Measurements from ENCODE around the gene CNDP2.
A peak's percentile ranks its signal among the peaks of the same experiment; 100 is the strongest.

Gene CNDP2

DNA sequence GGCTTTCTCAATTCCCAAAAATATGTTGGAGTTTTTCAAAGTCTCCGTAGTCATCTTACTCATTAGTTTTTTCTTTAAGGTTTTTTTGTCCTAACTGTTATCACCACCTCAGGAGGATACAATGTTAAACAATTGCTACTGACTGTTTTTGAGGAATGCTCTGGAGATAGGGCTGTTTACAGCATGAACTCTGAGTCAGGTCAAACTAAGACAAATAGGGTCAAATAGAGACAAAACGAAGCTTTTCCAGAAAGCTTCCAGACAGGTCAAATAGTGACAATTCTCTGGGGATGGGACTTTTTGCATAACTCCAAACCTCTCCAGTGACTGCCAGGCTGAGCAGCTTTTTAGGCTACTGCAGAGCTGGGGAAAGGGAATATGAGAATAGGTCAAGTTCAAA is 23.9 kb upstream of the CNDP2 start:
- no peak for DNase-seq (ENCODE audit: low read depth in 2 of 2)

DNA sequence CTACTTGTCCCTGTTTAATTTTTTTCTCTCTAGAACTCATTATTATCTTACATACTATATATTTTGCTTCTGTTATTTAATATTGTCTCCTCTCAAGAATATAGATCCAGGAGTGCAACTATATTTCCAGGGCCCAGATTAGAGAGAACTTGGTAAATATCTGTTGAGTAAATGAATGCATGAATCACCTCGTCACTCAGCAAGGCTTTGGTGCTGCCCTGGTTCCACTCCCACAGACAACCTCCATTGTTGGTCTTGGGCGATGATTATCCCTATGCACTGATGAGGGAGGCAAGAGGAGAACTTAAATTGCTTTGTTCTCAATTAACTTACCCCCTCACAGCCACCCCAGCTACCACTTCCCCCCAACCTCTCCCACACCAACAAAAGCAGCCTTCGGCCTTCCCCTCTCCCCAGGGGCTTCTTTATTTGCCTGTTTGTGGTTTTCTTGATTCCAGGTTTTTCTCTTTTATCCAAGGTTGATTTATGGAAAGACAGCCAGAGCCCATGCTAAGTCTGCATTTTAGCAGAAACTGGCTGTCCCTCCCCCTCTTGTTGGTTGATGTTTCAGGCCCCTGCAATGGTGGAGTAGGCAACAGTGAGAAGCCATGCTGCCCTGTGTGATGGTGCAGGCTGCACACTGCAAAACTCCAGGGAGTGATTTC is 22.1 kb upstream of the CNDP2 start:
- no peak for DNase-seq (ENCODE audit: low read depth in 2 of 2)

DNA sequence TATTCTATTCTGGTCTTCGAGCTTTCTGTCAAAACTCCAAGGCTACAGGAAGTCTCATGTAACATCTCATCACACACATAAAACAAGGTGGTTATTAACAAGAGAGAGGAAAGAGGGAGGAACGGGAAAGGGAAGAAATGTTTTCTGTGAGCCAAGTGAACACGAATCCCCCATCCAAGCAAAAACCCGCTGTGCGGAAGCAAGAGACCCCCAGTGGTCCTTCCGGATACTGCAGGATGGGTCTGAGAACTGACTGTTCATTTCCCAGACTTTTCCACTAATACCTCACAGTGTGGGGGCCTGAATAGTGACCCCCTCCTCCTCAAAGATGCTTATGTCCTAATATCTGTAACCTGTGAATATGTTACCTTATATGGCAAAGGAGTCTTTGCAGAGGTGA is 20.0 kb upstream of the CNDP2 start:
- DNase-seq (ENCODE audit: low read depth in 2 of 2) = no peak

DNA sequence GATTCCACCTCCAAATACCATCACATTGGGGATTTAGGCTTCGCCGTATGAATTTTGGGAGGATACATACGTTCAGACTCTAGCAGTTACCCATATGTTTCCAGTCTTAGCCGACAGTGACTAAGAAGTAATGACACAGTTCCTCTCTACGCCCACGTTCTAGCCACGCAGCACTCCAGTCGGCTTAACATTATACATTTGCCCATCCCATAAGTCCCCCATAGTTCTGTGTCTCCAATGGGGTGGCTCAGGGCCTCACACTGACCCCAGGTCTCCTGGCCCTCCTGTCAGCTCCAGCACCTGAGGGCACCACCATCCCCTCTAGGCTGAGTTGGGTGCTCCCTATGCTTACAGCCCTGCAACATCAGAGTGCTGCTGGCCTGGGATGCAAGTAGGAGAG is 18.4 kb upstream of the CNDP2 start:
- no peak for DNase-seq (ENCODE audit: low read depth in 2 of 2)

DNA sequence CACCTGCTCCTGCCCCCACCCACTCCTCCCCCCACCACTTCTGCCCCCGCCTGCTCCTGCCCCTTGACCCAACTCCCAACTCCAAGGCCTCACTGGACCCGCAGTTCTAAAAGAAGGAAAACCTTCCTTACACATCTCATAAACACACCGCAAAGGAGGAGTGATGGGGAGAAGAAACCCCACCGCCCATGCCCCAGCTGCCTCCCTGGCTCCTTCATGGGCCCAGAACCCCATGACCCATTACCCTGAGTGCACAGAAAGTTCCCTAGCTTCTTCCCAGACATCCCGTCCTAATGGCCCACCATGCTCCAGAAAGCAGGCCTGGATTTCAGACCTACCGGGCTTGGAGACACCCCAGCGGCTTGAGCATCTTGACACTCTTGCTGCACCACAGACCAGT is 17.8 kb upstream of the CNDP2 start:
- no peak for DNase-seq (ENCODE audit: low read depth in 2 of 2)

DNA sequence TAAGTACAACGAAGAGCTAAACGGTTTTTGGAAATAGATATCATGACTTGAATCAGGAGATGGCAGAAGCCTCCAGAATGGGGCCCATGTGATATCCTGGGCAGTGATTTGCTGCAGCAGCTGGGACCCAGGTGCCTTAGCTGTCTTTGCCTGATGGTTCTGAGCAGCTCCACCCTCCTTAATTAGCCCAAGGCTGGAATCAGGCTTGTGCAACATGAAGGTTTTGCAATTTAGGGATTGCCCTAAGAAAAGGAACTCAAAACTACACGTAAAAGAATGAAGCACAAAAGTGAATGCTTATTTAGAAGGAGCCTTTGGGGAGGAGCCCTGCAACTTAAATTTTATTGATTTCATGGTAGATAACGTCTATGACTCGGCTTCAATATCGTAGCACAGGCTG is 17.3 kb upstream of the CNDP2 start:
- DNase-seq (ENCODE audit: low read depth in 2 of 2) = no peak

DNA sequence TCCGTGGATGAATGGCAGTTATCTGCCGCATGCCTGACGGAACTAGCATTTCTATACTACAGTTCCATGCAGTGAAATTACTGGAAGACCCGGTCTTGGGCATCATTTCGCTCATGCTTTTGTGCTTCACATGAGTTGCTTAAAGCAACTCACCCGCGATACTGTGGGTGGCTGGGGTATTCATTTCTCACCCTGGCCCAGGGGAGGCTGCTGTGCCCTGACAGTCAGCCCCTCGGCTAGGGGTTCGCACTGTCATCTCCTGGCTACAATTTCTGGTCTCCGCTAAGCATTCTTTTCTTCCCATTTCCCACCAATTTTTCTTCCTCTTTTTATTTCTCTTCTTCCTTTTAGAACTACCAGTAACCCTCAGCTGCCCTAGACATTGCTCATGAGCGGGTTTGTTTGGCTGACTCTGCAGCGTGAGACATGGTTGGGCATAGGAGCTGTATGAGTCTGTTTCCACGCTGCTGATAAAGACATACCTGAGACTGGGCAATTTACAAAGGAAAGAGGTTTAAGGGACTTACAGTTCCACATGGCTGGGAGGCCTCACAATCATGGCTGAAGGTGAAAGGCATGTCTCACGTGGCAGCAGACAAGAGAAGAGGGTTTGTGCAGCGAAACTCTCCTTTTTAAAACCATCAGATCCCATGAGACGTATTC is 16.5 kb upstream of the CNDP2 start:
- DNase-seq (ENCODE audit: low read depth in 2 of 2) = no peak

DNA sequence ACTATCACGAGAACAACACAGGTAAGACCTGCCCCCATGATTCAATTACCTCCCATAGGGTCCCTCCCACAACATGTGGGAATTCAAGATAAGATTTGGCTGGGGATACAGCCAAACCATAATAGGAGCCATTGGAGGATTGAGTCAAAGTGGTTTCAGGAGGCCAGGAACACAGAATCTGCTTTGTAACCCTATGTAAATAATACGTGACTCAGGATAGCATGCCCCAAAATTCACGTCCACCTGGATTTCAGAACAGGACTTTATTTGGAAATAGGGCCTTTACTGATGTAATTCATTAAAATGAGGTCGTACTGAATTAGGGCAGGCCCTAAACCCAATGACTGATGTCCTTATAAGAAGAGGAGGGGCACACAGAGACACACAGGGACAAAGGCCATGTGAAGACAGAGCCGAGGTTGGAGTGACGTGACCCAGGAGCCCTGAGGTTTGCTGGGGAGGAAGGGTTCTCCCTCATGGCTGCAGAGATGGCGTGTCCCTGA is 16.0 kb upstream of the CNDP2 start:
- DNase-seq (ENCODE audit: low read depth in 2 of 2) = no peak

DNA sequence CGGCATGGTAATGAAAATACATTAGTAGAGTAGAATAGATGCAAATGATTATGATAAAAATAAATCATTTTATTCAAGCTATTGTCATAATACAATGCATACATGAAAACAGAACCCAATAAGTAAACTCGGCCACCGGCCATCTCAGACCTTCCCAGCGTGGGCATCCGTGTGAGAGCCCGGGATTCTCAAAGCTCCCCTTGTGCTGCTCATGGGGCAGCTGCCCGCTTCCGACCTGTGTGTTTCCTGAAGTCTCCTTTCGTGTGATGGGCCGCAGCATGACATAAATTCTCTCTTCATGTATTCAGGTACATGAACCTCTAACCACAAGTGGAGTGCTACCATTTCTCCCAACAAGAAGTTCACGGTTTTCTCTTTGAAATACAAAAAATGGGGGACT is 13.5 kb upstream of the CNDP2 start:
- no peak for DNase-seq (ENCODE audit: low read depth in 2 of 2)

DNA sequence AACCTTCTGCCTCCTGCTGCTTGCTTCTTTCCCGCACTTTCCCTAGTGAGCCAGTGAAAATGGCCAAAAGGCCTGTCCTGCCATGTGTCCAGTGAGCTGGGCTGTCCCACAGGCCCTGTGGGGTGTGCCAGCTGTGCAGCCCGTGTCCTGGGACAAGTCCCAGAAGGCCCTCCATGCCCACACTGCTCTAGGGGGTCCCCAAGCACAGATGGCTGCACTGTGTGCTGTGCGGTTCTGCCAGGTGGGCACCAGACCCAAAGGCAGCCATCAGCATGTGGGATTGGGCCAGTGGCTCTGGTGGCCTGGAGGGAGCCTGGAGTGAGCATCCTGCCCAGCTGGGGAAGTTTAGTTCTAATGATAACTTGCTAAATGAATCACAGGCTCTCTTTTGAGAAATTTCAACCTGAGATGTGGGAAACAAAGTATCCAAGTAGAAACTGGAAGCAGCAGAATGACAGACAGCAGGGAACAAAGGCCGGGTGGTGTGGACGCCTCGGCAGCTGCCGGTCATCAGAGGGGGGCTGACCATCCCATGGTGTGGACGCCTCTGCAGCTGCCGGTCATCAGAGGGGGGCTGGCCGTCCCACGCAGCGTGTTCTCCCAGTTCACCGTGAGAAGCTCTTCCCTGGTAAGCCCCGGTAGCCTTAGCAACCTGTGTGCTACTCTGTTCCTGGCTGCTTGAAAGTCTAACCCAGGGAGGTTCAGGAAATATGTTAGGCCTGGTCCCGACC is 9.9 kb upstream of the CNDP2 start:
- DNase-seq (ENCODE audit: low read depth in 2 of 2) = no peak

DNA sequence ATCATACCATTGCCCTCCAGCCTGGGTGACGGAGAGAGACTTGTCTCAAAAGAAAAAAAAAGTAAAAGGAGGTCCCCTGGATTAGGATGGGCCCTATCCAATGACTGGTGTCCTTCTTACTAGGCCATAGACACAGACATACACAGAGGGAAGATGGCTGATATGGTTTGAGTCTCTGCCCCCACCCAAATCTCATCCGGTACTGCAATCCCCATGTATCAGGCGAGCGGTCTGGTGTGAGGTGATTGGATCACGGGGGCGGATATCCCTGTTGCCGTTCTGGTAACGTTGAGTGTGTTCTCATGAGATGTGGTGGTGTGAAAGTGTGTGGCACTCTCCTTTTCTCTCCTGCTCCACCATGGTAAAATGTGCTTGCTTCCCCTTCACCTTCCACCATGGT is 7.8 kb upstream of the CNDP2 start:
- no peak for DNase-seq (ENCODE audit: low read depth in 2 of 2)

DNA sequence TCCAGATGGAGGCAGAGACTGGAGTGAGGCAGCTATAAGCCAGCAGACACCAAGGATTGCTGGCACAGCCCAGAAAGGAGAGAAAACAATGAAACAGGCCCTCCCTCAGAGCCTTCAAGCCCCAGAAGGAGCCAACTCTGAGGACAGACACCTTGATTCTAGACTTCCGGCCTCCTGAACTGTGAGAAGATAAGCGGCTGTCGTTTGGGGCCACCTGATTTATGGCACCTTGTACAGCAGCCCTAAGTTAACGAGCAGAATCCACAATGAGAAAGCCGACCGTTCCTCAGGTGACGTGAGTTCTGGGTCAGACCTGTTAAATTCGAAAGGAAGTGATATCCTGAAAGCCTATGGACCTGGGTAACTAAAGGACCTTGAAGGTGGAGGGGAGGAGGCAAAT is 7.3 kb upstream of the CNDP2 start:
- no peak for DNase-seq (ENCODE audit: low read depth in 2 of 2)

DNA sequence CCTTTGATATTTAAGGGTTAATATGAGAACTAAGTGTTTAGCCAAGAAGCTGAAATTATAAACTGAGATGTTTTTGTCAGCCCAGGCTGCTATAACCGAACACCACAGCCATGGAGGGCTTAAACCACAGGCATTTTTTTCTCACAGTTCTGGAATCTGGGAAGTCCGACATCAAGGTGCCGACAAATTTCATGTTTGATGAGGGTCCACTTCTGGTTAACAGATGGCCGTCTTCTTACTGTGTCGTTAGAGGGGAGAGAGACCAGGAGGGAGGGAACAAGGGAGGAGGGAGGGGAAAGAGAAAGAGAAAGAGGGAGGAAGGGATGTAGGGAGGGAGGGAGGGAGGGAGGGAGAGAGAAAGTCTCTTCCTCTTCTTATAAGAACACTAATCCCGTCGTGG is 6.5 kb upstream of the CNDP2 start:
- DNase-seq (ENCODE audit: low read depth in 2 of 2) = no peak

DNA sequence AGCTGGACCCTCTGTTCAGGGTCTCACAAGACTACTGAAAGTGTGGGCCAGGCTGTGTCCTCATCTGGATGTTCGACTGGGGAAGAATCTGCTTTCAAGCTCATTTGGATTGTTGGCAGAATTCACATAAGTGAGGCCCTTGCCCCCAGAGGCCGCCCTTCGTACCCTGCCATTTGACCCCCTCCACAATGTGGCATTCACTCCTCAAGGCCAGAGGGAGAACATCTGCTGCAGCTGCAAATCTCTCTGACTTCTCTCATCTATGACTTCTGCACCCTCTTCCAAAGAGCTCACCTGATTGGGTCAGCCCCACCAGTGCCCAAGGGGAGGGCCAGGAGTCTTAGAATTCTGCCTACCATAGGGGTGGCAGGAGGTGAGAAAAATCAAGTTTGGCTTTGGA is 3.9 kb upstream of the CNDP2 start:
- no peak for DNase-seq (ENCODE audit: low read depth in 2 of 2)

DNA sequence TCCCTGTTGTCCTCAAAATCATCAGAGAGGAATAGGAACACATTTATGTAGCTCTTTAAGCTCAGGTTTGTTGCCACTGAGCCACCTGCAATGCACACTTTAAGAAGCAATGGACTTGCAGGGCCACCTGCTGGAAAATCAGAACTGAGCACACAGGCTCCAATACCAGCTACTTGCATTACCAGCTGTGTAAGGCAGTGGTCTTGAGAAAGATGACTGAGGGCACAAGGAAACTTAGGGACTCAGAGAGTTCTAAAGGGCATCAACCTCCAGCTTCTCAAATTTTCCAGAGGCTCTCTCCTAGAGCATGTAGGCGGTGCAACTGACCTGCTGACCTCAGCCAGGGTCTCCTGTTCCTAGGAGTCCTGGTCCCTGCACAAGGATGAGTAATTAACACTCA is 2.5 kb upstream of the CNDP2 start:
- peak in 1 of 2 donors; percentile 18 for DNase-seq (ENCODE audit: low read depth in 2 of 2)

DNA sequence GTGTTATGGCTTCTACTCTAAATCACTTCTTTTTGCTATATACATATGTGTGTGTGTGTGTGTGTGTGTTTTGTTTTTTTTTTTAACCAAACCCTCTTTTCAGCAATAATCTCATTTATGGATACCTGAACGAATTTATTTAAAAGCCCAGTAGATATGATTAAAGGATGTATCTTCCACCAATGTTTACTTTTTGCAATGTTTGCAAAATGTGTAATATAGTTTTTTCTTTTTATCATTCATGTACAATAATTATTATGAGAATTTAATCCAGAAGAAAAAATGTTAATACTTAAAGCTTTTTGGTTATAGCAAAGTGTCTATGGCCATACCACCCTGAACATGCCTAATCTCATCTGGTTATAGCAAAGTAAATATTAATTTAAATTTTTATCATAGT is 1.6 kb upstream of the CNDP2 start:
- DNase-seq (ENCODE audit: low read depth in 2 of 2) = no peak

DNA sequence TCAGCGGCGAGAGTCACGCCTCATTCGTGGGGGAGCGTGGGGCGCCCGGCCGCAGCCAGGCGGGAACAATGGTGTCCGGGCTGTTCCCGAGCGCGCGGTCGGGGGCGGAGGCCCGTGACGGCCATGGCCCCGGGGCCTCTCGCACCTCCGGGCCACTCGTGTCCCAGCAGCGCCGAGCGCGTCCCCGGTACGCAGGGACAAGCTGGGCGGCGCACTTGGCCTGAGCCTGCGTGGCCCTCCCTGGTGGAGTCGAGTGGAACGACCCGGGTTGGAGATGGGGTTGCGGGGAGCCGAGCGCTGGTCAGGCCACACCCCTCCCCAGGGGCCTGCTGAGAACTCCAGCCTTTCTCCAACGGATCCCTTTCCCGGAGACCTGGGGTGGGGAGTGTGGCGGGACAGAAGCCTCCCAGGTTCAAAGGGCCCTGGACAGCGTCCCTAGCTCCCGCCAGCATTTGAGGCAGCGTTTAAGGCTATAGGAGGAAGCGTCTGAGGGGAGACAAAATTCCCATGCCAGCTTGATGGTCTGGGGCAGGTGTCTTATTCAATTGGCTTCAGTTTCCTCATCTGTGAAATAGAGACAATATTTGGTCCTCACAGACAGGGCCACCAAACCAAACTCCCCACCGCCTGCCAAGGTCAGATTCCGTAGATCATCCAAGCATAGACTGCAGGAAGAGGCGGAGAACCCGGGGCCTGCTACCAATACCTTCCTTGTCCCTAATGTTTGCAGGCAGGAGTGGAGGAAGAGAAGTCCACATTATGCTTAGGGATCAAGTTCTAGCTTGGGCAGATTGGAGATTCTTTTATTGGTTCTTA is 553 bp downstream of the CNDP2 start:
- peak; percentile 26 to 37 for DNase-seq (ENCODE audit: low read depth in 2 of 2)

DNA sequence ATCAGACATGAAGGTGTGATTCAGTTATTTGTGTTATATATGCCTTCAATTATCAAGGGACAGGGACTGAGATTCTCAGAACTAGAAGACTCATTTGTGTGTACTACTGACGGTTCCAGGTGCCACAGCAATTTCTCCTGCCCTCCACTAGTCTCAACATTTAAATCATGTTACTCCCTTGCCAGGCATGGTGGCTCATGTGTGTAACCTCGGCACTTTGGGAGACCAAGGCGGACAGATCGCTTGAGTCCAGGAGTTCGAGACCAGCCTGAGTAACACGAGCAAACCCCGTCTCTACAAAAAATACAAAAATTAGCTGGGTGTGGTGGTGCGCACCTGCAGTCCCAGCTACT is 1.1 kb downstream of the CNDP2 start:
- no peak for DNase-seq (ENCODE audit: low read depth in 2 of 2)

DNA sequence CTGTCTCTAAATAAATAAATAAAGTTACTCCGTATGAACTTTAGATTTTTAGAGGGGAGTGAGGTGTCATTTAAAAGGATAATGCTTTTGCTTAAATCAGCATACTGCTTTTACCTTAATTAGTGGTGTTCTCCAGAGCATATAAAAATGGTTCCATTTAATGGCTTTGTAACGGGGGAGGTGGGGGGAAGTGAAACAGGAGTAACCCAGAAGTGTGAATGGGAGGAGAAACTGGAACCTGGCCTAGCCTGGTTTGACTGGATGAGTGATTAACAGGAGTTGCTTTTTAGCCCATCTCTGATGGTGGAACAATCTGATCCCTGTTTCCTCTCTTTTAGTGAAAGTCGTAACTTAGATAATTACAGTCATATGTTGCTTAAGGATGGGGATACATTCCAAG is 1.6 kb downstream of the CNDP2 start:
- no peak for DNase-seq (ENCODE audit: low read depth in 2 of 2)

DNA sequence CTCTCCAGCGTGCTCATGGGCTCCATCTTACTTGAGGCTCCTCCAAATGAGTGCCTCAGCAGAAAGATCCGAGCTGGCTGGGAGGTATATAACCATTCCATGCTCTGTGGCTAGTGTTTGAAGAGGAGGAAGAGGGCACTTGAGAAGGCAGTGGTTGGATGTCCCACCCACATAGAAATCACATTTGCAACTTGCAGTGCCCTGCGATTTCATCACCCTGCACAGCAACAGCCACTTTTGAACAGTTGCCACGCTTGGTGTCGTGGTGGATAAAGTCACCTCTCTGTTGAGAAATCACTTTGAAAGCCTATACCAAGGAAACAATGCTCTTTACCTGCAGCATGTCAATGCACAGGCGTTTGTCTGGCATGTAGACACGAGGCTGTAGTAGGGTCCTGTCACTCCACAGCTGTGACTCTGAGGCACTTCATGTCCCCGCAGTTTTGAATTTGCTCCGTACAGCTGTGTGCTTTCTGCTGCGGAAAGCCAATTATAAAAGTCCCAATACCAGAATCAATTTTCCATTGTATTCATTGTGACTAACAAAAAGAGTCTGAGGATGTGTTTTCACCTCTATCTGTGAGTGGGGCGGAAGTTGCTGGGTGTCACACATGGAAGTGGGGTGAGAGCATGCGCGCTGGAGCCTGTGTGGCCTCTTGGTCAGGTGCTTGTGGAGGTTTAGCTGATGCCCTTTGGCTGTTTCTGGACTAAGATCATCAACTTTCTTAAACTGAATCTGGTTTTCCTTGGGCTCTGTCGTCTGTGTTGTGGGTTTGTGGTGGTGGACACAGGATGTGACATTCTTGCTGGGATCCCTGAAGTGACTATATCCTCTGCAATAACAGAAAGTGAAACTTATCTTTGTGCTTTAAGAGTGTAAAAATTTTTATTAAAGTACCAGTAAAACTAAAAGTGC is 2.8 kb downstream of the CNDP2 start:
- peak; percentile 58 to 78 for DNase-seq (ENCODE audit: low read depth in 2 of 2)

DNA sequence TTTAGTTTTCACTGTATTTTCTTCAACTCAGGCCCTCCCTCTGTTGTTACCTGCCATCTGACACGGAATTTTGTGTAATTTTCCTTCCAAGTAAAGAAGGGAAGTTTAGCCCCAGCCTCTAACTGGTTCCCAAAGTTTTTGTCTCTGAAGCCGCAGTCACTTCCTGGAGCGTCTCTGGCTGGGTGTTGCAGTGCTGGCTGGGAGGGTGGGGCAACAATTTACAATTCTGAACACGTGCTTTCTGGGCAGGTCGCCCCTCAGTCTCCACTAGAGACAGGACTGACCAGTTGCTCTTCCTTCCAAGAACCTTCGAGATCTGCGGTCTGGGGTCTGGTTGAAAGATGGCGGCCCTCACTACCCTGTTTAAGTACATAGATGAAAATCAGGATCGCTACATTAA is 3.5 kb downstream of the CNDP2 start:
- peak in 1 of 2 donors; percentile 28 for DNase-seq (ENCODE audit: low read depth in 2 of 2)
